HG02884 (cell line): ENCODE data around the gene PKHD1.

ENCODE experiments used
- ATAC-seq: cut with Tn5 transposase; IDR thresholded peaks from one replicate; pipeline ENCODE4 v1.9.1; 2021; ENCODE audit warnings: mild to moderate bottlenecking, moderate library complexity; ENCODE audit not compliant: unreplicated experiment

Gene PKHD1, protein sequence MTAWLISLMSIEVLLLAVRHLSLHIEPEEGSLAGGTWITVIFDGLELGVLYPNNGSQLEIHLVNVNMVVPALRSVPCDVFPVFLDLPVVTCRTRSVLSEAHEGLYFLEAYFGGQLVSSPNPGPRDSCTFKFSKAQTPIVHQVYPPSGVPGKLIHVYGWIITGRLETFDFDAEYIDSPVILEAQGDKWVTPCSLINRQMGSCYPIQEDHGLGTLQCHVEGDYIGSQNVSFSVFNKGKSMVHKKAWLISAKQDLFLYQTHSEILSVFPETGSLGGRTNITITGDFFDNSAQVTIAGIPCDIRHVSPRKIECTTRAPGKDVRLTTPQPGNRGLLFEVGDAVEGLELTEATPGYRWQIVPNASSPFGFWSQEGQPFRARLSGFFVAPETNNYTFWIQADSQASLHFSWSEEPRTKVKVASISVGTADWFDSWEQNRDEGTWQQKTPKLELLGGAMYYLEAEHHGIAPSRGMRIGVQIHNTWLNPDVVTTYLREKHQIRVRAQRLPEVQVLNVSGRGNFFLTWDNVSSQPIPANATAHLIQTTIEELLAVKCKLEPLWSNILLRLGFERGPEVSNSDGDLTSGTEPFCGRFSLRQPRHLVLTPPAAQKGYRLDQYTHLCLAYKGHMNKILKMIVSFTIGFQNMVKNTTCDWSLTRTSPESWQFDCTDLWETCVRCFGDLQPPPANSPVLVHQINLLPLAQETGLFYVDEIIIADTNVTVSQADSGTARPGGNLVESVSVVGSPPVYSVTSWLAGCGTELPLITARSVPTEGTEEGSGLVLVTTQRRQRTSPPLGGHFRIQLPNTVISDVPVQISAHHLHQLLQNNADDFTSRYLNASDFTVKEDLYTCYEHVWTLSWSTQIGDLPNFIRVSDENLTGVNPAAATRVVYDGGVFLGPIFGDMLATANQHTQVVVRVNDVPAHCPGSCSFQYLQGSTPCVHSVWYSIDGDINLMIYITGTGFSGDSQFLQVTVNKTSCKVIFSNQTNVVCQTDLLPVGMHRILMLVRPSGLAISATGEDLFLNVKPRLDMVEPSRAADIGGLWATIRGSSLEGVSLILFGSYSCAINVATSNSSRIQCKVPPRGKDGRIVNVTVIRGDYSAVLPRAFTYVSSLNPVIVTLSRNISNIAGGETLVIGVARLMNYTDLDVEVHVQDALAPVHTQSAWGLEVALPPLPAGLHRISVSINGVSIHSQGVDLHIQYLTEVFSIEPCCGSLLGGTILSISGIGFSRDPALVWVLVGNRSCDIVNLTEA (N-terminal part only)

DNA sequence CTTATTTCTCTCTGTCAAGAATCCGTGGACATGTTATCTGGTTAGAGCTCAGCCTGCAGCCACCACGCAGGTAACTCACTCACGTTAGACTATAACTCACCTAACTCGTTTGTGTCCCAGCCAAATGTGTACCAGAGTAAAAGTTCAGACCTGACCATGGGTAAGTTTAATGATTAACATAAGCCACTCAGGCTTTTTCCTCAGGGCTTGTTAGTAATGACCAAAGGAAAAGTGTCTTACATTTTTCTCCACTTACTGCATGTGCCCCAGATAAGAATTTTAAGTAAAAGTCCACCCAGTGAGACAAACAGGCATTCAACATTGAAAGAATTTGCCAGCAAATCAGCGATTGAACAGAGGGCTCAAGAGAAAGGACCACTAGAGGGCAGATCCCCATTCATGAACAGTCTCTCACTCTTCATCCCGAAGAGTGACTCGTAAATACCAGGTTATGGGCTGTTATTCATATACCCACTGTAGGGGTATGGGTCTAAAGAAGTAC lies at the start of gene PKHD1:
Gene PKHD1 (minus strand): TSS at position 116 of the 502 bp plus-strand sequence. CDS start 2,680 bp downstream, outside the sequence.
- ATAC-seq = no peak

DNA sequence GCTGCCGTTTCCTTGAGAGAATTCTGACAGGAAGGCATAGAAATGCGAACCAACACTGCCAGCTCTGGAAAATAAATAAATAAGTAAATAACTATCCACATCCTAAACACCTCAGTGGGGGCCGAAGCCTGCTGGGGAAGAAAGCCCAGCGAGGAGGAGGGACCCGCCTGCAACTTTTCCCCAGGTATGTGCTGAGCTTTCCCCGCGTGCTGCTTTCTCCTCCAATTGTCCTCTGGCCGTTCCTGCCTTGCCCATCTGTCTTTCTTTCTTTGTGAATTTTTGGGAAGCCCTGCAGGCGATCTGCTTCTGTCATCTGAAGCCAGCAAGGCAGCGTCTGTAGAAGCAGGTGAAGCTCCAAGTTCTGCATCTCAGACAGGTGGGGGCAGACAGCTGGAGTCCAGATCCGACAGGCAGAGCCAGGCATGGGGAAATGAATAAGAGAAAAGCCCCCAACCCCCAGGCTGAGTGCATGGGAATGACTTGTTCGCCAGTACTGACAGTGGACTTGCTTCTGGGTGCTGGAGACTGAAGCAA lies 49.6 kb upstream of the PKHD1 start:
- ATAC-seq = no peak

DNA sequence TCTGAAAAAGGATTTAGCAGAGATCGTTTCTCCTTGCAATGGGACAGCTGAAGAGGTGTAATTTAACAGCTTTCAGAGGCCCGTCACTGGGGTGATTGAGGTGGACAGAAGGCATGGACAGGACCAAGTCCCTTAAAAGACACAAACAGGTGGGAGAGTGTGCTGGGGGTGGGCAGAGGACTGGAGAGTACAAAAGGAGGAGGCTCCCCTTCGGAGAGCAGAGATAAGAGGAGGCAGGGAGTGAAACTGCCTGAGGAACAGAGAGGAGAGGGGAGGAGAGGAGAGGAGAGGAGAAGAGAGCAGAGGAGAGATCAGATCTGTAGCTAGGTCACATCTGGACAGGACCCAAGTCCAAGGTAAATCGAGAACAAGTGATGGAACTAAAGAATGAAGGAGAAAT lies 48.6 kb upstream of the PKHD1 start:
- no peak for ATAC-seq

DNA sequence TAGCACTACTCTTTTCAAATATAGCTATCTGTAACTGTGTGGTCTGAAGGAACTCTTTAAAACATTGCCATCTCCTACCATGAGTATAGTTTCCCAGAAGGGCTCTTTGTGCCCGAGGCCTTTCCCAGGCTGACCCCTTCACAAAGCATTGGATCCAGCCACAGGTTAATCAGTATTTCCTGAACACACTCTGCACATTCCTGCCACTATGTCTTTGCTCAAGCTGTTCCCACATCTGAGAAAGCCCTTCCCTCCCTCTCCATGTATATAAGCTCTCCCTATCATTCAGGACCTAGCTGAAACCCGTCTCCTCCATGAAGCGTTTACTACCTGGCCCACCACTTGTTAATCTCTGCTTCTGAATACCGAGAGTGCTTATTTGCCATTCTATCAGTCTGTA lies 47.8 kb upstream of the PKHD1 start:
- no peak for ATAC-seq

DNA sequence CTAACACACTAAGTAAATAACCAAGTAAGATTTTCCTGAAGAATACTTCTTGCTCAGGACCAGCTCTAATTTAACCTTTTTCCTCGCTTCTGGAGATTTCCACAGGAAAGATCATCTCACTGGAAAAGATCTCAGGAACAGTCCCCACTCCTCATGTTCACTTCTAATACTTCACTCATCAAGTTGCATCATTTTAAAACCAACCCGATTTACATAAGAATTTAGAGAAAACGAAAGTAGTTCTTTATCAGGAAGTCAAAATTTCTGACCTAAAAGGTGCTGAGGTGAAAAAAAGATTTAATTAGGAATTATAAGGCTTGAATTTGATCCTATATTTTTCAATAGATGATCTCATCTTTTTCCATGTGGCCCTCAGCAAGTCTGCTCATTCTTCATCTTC lies 46.6 kb upstream of the PKHD1 start:
- no peak for ATAC-seq

DNA sequence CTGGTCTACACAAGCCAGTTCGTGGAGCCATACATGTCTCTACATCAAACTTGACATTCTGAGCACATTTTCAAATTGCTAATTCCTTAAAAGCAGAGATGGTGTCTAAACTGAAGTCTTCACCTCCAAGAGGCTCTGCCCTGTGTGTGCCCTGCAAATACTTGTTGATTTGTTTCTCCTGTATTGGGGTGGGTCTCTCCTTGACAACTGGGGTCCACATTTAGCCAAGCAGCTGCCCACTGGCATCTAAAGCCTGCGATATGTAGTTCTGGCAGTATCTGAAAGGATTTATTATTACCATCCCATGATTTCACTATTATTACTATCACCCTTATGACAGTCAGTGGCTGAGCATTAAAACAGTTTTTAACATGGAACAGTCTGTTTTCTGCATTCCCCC lies 45.9 kb upstream of the PKHD1 start:
- ATAC-seq = no peak

DNA sequence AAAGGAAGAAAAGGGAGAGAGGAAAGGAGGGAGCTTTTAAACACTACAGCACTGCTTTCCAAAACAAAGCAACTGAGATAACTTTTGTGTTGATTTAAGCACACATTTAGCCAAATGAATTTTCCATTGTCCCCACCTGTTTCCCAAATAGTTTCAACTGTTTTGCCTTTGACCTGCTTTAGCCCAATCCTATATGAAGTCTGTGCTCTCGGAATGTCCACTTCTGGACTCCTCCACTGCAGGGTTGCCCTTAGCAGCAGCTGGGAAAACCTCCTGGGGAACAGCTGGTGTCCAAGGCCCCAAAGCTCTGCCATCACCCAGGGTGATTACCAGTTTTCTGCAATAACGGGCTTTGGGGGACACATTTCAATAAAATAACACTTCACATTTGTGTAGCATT lies 44.9 kb upstream of the PKHD1 start:
- ATAC-seq = no peak

DNA sequence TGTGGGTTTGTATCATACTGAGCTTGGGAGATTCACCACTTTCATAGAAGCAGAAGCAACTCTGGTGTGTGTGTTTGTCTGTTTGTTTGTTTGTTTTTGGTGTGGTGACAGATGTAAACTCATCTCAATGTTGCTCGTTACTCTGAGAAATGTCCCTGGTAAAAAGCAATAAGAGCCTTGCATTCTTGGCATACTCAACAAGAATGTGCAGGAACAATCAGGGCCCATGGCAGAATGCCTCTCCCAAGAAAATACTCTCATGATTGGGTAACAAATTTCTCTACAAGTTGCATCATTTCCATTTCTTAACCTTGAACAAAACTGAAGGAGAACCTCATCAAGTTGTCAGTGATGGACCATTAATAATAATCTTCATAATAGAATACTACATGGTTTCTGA lies 43.0 kb upstream of the PKHD1 start:
- ATAC-seq = no peak

DNA sequence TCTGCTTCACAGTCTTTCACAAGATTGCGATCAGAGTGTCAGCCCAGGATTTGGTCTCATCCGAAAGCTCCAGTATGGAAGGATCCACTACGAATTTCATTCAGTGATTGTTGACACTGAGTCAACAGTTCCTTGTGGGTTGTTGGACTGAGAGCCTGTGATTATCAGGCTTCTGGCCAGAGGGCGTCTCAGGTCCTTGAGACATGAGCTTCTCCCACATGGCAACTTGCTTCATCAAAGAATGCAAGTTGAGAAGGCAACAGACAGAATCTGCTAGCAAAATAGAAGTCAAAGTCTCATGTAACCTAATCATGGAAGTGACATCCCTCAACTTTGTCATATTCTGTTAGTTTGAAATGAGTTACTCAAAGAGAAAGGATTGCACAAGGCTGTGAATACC lies 40.5 kb upstream of the PKHD1 start:
- no peak for ATAC-seq

DNA sequence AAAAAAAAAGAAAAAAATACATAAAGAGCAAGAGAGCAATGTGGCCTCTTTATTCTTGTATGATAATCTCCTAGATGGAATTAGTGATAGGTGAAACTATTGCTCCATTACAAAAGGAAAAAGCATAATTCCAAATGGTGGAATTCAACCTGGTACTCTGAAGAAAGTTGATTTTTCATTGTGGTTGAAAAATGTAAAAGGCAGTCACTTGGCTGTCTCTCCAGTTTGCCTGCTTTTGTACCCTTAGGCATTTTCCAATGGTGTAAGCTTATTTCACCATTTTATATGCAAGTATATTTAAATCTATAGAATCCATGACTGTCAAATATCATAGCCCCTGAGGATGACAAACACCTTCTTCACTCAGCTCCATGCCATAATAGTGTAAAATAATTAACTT lies 38.8 kb upstream of the PKHD1 start:
- ATAC-seq = no peak

DNA sequence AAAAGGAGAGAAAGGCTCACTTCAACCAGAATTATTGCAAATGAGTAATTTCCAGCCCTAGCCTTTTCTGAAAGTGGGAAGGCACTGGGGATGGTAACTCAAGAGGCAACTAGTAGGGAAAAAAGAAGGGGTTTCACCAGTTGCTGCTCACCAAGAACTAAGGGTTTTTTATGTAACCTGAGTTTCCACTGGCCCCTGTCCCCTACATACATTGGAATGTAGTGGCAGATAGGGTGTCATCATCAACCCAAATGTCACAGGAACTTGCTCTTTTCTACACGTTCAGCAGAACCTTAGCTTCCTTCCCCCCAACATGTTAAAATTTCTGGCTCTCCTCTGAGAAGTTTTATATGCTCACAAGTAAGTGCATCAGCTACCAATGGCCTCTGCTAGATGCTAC lies 38.2 kb upstream of the PKHD1 start:
- ATAC-seq = no peak

DNA sequence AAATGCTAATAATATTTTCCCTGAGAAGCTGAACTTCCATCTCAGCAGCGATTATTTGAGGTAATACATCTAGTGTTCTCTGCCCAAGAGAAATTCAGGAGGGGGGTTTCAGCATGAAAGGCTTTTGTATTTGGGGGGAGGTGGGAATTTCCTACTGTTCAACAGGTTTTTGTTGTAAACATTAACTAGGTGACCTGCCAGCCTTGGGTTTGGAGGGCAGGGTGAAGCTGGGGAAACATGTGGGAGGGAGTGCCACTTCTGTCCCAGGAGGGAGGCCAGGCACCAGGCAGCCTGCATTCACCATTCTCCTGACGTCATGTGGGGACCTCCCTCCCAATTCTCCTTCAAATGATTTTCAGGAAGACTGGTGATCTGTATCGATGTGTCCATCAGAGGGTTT lies 37.7 kb upstream of the PKHD1 start:
- no peak for ATAC-seq

DNA sequence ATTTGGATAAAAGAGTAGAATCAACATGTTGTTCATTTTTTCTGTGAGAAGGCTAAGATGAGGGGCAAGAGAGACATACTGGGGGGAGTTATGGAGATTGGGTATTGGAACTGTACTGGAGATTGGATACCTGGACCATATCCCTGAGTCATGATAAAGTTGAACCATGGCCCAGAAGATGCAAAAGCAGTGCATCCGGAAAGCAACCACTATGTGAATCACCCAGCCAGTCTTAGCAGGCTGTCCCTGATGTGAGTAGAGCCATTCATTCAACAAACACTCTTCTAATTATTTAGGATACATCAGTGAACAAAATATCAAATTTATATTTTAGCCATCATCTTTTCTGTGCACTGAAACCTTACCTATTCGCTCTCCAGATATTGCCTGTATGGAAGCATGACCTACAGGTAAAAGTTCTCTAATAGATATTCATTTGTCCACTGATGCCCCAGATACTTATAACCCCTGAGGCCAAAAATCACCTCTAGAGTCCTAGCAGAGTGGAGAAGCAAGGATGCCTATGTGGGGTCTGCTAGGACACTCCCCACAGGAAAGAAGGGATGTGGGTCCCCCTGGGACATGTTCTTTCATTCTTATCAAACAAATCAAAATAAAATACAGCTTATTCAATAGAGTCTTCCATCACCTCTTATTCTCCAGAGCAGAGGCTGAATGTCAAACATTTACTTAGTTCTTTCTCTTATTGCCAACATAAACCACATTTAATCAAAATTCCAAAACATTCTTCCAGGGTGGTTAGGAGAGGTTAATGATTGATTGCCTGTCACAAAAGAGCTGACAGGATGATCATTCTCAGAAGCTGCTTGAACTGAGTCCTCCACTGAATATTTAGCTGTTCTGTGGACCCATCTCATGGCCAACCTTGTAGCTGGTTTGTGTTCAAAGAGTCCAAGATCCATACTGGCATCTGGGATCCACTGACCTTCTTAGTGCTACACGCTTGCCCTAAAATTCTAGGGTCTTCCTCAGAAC lies 37.0 kb upstream of the PKHD1 start:
- ATAC-seq = no peak

DNA sequence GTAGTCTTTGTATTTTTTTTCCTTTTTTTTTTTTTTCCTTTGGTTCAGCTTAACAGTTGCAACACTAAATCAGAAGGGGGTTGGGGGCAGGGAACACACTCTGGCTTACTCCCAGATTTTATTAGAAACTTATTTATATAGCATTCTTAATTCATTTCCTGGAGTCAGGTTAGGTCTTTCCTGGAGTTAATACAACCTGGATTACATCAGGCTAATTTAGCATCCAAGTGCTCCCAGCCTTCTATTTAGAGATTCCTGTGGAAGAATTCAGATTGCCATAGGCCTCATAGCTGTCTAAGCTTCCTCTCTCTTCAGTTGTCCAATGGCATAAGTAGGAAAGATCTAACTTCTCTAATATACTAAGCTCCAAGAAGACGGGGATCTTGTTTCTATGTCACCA lies 35.8 kb upstream of the PKHD1 start:
- ATAC-seq = no peak

DNA sequence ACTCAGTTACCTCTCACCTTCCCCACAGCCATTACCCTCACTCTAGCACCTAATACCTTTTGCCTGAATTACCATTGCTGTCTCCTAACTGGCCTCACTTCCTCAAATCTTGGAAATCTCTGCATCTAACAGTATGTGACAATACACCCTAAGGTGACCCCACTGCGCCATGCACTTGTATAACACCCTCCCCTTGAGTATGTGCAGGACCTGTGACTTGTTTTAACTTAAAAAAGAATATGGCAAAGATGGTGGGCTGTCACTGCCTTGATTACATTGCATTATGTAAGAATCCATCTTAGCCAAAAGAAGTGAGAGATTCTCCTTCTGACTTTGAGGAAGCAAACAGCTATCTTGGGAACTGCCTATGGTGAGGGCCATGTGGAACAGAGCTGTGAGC lies 29.9 kb upstream of the PKHD1 start:
- ATAC-seq = no peak

DNA sequence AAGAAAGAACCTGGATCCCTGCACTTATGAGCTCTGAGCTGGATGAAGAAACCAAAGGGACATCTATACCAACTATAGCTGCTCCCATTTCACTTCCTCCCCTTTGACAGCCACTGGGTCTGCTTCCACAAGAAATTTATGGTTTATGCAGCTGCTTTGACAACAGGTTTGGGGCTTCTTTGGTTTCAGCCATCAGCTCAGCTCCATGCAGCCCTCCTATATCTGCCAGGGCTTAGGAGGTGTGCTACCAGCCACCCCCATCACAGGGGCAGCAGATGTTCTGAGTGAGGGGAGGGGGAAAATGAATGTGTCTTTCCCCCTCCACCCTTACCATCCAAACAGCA lies 29.2 kb upstream of the PKHD1 start:
- no peak for ATAC-seq

DNA sequence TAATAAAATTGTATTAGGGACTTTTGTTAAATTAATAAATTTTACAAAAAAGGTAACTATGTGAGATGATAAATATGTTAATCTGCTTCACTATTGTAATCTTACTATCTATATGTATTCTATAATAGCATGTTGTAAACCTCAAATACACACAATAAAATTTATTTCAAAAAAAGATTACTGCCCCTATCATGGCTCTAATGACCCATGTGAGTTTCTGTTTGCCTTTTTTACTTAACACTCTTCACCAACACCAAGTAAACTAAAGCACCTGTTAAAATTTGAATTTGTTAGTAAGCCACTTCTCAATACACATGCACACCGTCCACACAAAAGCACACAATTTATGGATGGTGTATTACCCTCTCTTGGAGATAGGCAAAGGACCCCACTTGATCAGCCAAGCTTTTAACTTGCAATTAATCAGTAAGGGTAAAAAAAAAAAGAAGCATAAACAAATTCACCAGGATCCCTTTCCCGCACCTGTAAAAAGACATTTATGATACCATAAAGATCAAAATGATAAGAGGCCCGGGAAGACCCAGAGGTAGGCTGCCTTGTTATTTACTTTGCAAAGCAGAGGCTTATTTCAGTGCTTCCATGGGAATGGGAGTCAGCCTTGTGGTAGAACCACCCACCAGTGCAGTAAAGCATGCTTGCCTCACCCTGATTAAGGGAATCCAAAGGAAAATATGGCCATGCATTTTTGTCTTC lies 28.6 kb upstream of the PKHD1 start:
- no peak for ATAC-seq

DNA sequence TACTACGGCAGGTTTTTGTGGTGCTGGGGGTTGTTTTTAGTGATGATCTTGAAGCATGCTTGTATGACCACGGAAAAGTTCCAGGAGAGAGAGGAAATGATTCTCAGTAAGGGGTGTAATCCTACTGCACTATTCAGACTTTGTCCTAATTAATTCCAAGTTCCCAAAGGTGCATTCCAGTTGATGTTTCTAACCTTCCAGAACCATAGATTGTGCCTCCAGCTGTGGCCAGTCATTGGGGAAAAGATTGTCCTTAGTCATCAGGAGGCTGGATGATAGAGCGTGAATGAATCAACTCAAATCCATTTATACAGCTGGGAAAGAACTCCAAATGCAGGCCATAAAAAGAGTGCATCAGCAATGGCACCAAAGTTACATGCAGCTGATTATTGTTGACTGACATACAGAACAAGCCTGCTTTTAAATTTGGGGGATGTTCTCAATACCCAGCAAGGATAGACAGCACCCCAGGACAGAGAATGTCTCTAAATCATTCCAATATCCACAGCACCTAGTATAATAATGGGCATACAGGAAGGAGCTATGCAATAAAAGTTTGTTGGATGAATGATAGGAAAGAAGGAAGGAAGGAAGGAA lies 27.8 kb upstream of the PKHD1 start:
- no peak for ATAC-seq

DNA sequence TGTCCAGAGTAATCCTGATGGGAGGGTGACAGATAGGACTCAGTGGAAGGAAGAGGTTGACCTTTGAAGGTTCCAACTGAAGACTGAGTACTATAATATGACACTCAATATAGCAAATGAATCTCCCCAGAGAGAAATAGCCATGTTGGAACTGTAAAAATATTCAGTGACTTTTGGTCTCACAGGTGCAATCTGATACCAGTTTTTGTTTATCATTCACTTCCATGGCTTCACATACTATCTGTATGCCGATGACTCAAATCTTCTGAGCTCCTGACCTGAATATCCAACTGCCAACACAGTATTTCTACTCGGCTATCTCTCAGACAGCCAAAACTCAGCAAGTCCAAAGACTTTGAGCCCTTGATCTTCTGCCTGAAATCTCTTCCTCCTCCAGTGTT lies 21.8 kb upstream of the PKHD1 start:
- no peak for ATAC-seq
